Astrocyte of the cerebellum (primary cell): ENCODE measurements around the gene ANAPC1.

ENCODE experiments used
- DNase-seq: peaks from one replicate; pipeline ENCODE4 v3.0.0-alpha.2; 2011; ENCODE audit warnings: low read depth
- H3K4me3 ChIP-seq: 2 replicates; pipeline ENCODE4 v1.5.1; 2011; ENCODE audit warnings: mild to moderate bottlenecking, low read depth, low read length, moderate library complexity
- CTCF ChIP-seq: IDR thresholded peaks from 2 replicates; pipeline ENCODE4 v1.5.1; 2012; ENCODE audit warnings: low read length, low read depth, moderate library complexity, mild to moderate bottlenecking; ENCODE audit errors: missing control alignments
- in situ Hi-C: cut with HindIII; loops from 2 replicates; pipeline ENCODE4 v1.10.0; 2017; ENCODE audit warnings: low sequenced_read_pairs

Gene ANAPC1

GRCh38 chr2:111904726-111905474, 20.9 kb upstream of the ANAPC1 start:
- DNase-seq, result no peak
- H3K4me3 ChIP-seq, result no peak overlapping the region
- in situ Hi-C loops, result no loop called here
- no peak for TF ChIP-seq CTCF

GRCh38 chr2:111903930-111904439, 20.0 kb upstream of the ANAPC1 start:
- no peak for DNase-seq
- in situ Hi-C loops, result no loop called here
- no peak overlapping the region for H3K4me3 ChIP-seq
- no peak for TF ChIP-seq CTCF

GRCh38 chr2:111903516-111903915, 19.5 kb upstream of the ANAPC1 start:
- no peak for TF ChIP-seq CTCF
- in situ Hi-C loops, result no loop called here
- no peak overlapping the region for H3K4me3 ChIP-seq
- DNase-seq, result no peak

- peak; percentile 54 for TF ChIP-seq CTCF
- DNase-seq, result no peak
- H3K4me3 ChIP-seq, result no peak overlapping the region
- in situ Hi-C loops, result no loop called here
These were observed 16.9 kb upstream of the ANAPC1 start for GRCh38 chr2:111900859-111901258.

GRCh38 chr2:111898703-111899514, 14.9 kb upstream of the ANAPC1 start:
- no peak for DNase-seq
- TF ChIP-seq CTCF, result no peak
- in situ Hi-C loops, result no loop called here
- H3K4me3 ChIP-seq, result peak overlapping the region; percentile 67

GRCh38 chr2:111897924-111898702, 14.1 kb upstream of the ANAPC1 start, which contains the start of gene MERTK:
MERTK (plus strand) TSS chr2:111898607; CDS start chr2:111898736, 129 bp downstream.
- H3K4me3 ChIP-seq, result peak within 1 kb of the TSS; percentile 67
- peak; percentile 59 for TF ChIP-seq CTCF
- peak; percentile 33 for DNase-seq
- in situ Hi-C loops, result no loop called here
